ENCODE data around the gene NEDD4L.

The NEDD4L gene

DNA sequence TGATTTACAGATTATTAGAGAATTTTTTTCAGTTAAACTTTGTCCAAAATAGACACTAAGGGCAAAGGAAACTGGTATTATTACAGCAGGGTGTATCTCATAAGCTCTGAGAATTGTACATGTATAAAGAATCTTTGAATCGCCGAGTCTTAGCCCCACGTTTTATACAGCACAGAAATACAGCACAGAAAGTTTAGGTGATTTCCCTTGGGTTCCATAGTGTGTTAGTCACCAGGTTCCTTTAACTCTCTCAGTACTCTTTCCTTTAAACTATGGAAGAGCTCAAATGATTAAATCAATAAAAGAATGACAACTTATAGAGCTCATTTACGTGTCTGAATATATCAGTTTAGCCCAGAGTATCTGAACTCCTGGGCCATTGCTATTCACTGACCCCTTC, 256.8 kb downstream of the NEDD4L start:
- no peak for DNase-seq

DNA sequence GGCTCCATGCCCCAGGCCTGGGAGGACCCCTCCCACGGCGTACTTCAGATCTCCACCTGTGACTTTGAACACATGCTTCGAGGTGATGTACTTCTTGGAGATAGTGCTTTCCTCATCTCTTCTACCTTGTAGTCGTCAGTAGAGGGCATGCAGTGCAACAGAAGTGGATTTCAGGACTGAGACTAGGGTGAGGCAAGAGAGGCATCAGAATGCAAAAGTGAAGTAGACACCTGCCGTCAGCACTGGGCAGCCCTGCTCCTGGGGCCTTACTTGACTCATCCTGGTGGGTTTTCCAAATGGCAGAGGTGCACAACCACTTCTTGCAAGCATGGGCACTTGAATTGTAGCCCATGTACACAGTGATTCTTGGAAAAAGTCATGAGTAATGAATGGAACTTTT, 258.8 kb downstream of the NEDD4L start:
- no peak for DNase-seq

DNA sequence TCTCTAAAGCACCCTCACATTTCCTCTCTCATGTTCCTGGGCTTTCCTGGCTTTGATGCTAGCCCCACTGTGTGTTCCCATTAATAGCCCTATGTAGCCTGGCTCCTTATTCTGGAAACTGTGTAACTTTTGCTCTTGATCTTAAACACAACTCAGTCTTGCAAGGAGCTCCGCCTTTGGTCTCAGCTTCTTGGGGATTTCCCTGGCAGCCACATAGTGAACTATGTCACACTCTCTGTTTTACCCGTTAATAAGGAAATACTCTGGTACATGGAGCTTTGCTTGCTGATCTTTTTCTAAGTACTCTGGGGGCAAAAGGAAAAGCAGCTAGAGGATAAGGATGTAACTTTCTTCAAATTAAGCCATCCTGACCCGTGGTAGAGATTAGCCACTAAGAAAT, 259.3 kb downstream of the NEDD4L start:
- no peak for DNase-seq

DNA sequence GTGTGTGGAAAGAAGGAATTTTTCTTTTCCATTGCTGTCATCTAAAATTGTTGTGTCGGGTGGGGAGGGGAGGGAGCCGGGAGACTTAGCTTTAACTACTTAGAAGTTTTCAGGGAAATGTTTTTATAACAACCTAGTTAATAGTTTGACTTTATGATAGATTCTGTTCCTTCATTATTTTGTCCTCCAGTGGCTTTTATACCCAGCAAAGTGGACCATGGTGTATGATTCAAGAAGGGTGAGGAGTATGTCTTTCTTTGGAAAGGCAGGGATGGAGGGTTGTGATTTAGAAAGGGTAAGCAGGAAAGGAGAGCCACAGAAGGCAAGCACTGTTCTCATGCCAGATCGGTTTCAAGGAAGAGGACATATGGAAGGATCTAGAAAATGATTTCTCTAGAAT, 261.8 kb downstream of the NEDD4L start:
- DNase-seq: no peak

DNA sequence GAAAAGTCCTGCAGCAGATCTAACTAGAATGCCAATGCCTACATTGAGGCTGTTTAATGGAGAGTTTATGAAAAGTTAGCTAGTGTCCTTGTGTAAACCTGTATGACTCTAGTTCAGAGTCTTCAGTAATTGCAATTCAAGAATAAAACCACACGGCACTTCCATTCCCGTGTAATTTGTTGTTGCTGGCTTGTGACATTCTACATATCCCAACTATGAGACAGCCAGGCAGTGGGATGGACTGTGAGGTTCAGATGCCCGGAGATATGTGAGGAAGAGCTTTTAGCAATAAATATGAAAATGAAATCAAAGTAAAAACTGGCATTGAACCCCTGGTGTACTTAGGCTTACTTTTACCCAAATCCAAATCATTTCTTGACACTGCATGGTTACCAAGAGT, 263.4 kb downstream of the NEDD4L start:
- DNase-seq: no peak

DNA sequence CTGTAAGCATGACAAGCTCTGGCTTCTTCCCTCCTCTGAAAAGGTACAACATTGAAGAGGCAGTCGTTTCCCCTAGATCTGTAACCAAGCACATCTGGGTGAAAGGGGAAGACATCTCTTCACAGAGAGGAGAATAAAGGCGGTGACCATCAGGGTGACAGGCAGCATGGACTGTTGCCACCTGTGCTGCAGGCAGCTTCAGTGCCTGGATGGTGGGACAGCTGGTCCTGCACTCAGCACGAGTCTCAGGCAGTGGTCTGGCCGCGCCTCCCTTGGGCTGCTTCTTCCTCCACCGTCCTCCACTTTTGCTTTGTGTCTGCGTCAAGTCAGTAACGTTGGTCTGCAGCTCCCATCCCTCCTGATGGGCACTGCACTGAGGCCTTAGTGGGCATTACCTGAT, 264.4 kb downstream of the NEDD4L start:
- no peak for DNase-seq

DNA sequence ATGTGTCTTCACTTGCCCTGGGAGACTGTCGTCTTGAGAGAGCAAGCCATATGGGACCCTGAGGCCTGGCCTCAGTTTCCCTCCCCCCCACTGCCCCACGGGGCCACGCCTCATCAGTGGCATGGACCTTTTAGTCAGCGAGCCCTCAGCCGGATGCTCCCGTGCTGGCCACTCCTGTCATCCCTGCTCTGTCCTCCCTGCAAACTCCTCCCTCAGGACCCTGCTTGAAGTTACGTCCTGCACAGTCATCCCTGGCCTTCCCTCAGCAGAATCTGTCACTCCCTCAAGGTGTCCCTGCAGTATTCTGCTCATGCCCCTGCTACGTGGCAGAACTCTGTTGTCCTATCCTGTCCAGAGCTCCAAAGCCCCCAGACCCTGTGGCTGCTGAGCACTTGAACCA, 265.1 kb downstream of the NEDD4L start:
- no peak for DNase-seq

DNA sequence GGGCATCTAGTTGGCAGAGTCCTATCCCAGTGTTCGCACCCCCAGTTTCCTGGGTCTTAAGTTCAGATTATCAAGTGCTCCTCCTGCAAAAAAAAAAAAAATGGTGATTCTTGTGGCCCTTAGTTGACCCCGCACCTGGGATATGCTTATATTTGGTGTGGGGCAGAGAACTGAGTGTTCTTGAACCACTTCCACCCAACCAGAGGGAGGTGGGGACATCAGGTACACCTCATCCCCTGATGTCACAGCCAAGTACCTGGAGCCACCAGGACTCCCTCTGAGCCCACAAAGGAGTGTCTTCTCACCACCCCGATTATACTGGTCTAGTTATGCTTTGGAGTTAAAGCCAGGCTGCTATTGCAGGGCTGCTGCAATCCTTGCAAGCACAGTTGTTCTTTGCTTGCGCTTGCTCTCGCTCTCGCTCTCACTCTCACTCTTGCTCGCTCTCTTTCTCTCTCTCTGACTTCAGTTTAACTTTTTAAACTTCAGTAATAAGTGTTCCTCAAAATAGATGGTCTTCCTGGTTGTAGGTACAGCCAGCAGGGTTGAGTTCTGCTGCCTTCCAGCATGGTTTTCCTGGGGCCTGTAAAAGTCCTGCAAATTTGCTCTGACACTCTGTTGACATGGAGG, 265.7 kb downstream of the NEDD4L start:
- DNase-seq: no peak

DNA sequence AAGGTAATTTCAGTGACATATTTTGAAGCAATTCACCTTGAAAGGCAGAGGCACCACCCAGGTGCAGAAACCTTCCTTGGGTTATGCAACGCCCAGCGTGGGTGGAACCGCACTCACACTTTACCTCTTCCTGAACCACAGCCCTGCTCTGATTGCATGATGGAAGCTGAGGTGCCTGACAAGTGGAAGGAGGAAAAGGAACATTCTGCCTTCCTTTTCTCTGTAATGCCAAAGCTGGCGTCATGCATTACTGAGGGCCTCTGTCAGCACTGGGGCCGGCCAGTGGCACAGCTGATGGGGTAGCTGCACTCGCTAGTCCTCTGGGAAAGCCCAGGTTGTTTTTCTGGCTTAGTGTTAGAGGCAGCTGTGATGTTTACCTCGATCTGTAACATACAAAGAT, 266.5 kb downstream of the NEDD4L start:
- no peak for DNase-seq

DNA sequence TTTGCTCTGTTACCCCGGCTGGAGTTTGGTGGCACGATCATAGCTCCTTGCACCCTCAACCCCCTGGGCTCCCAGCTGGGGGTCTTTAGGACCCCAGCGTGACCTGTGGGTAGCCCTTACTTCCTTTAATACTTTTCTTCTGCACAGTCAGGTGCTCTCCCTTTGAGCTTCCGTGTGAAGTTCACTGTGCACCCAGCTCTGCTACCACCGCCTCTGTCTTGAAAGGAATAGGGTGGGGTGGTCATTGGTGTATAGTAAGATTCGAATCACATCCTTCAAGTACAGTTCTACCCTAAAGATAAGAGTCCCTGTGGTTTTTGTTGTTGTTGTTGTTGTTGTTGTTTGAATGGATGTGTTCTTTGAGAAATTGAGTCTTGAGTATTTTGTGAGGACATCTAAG, 267.4 kb downstream of the NEDD4L start:
- DNase-seq: no peak

DNA sequence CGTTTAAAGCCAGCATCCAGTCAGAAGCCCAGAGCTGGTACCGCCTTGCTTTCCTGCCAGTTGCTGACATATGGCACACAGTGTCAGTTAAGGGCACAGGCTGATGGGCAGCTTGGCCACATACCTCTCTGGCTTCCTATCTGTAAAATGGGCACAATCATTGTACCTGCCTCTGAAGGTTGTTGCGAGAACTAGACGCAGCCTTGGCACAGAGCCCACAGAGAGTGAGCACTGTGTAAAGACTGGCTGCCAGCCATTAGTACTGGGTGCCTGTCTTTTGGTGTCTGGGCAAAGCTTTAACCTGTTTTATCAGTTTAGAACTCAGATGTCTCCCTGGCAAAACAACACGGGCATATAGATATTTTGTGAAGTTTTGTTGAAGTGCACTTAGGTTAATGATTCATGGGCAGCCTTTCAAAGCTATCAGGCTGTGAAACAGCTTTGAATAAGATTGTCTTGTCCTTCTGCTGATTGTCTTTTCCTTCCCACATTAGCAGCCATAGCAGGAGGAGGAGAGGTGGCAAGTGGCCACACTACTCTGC, 269.5 kb downstream of the NEDD4L start:
- DNase-seq: peak; percentile 46

DNA sequence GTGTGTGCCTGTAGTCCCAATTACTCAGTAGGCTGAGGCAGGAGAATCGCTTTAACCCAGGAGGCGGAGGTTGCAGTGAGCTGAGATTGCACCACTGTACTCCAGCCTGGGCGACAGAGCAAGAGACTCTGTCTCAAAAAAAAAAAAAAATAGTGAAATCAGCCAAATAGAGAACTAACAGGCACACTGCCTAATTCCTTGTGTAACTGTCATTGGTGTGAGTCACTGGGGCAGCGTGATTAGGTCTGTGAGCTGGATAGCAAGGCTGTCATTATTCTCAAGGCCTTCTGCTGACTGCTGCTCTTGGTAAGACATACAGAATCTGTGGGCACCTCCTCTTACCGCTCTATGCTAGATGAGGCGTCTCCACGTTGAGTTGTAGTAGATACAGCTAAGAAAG, 270.3 kb downstream of the NEDD4L start:
- DNase-seq: no peak

DNA sequence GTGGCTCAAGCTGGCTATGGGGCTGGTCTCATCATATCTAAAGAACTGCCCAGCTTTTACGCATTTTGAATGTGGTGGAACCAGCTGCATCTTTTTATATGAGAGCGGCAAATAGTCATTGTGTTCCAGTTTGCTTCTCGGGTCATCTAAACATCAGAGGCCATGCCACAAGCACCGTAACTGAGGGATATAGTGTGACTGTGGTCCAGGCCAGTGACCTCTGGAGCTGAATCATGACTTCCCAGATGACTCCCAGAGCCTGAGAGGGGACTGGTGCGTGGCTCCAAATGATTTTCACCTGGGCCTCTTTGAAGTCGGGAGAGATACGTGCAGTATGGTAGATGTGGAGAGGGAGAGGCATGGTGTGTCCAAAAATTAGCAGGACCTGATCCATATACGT, 271.0 kb downstream of the NEDD4L start:
- DNase-seq: no peak

DNA sequence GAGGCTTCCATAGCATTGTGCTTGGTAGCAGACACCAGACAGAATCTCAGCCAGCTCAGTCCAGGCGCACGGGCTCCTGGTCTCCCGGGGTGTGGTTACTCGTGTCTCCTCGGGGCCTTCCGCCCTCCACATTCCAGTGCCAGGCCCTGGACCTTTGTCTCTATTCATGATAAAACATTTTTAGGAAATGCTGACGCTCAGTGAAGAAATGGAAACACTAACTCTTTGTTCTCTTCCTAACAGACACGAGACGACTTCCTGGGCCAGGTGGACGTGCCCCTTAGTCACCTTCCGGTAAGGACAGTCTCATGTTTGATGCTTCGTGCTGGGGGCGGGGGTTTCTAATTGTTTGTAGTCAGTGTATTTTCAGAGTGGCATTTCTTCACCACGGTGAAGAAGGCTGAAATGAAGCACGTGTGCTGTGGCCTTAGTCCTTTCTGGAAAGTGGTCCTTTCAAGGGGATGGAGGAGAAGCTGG, 271.8 kb downstream of the NEDD4L start:
- no peak for DNase-seq

DNA sequence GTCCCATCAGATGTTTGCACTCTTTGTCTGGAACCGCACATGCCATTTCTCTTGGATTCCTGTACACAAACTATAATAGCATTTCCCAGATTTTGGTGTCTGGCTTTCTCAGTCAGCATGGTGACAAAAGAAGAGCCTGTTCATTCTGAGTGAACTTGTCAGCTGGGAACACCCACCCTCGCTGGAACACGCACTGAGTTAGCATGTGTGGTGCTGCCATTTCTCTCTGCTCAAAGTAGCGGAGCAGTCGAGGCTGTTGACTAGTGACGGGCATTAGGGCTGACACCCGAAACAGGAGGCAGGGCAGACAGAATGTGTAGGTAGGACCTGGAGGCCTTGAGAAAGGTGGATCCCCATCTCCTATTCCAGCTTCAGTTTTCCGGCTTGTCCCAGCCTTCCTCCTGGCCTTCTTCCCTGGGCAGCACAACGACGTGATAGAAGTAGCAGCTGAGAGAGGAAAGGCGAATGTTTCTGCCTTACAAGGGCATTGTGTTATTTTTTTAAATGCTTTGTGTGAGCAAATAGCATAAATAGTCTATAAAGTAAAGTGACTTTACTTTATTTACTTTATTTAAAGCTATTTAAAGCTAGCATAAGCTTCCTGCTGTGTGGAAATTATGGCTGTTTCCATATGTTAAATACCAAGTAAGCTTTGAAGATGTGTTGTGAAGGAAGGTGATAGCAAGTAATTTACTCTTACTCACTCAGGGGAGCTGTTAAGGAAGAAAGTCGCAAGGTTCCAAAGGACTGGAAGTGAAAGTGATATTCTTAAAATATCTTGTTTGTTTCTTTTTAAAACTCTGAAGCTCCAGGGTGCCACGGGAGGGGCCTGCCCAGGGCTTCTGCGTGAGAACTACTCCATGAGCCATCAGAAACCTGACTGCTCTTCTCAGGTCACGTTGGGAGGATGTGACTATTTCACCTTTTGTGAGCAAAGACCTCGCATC, 272.6 kb downstream of the NEDD4L start:
- no peak for DNase-seq

DNA sequence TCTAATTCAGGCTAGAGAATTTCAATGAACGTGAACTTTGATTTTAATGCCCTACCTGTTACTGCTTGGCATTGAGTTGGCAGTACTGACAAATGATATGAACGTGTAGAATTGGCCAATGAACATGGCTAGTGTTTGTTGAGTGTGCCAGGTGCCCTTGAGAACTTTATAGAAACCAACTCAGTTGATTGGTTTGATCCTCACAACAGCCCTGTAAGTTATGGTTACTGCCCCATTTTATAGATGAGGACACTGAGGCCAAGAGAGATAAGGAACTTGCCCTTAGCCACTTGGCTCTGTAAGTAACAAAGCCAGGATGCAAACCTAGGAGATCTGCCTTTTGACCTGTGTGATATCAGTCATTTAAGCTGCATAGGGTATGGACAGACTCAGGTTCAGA, 275.7 kb downstream of the NEDD4L start:
- no peak for DNase-seq

DNA sequence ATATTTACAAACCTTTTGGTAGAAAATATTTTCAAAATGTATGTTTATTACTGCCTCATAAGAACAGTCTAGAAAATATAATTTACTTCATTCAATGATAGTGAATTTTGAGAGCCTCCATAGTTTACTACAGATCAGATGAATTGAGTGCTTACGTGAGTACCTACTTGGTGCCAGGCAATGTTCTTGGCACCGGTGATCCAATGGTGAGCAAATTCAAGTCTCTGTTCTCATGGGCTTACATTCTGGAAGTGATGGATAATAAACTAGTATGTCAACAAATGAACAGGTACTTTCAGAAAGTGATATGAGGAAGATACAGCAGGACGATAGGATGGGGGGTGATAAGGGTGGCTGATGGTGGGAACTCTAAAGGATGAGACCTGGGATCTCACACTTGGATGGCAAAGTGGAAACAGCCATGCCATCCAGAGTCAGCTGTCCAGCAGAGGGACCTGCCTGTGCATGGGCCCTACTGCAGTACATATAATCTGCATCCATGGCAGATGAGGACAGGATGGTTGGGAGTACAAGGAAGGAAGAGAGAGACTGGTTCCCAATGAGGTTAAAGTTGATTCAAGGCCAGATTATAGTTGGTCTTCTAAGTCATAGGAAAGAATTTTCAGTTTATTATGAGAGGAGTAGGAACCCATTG, 277.0 kb downstream of the NEDD4L start:
- no peak for DNase-seq

DNA sequence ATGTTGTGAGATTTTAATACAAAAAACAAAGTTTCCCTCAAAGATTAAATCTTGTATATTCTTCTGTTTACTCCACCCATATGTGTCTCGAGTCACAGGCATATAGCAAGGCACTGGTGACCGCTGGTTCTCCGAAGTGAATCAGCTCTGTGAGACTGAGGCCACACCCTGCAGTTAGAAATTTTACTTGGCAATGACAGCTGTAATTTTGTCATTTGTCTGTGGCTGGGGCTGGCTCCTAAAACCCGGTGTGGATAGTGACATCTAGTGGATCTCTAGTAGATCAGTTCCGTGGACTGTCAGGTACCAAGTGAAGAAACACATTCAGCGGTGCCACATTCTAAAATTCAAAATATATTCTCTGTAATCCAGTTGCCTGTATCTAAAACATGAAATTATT, 278.0 kb downstream of the NEDD4L start:
- DNase-seq: peak; percentile 92

DNA sequence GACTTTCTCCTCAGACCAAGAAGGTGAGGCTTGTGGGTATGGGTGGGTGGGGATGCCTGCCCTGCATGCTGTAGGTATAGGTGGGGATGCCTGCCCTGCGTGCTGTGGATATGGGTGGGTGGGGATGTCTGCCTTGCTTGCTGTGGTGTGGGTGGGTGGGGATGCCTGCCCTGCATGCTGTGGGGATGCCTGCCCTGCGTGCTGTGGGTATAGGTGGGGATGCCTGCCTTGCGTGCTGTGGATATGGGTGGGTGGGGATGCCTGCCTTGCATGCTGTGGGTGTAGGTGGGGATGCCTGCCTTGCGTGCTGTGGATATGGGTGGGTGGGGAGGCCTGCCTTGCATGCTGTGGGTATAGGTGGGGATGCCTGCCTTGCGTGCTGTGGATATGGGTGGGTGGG, 278.4 kb downstream of the NEDD4L start:
- DNase-seq: no peak

DNA sequence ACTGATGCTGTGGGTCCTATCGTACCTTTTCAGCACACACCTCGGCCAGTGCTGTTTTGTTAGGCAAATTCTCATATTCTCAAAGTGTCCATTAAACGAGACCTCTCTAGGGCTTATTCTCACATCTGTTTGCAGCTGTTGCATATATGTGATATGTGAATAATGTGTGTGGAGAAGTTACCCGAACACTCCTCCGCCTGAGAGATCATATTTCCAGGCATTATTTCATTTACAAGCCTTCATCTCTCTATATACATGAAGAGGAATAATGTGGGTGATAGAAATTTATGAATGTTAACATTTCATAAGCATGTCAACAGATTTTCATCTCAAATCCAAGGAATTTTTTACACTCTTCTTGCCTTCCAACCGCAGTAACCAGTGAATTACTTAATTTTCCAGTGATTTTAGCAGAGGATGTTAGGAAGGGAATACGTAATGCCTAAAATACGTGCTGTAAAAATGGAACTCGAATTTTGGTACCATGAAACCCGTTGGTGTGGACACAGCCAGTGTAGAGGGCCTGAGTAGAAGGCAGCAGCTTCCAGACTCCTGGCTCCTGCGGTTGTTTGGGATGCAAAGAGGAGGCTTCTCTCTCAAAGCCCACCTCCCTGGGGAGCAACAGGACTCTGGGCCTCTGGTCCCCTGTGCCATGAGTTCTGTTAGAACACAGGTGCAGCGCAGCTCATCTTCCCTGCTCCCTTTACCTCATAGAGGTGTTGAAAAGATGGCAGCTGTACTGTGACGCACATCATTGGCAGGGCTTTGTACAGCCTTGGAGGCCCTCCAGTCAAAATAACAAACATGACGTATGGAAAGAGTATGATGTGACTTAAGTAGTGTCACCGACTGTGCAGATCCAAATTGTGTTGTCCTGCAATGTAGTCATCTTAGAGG, 280.1 kb downstream of the NEDD4L start:
- DNase-seq: no peak

DNA sequence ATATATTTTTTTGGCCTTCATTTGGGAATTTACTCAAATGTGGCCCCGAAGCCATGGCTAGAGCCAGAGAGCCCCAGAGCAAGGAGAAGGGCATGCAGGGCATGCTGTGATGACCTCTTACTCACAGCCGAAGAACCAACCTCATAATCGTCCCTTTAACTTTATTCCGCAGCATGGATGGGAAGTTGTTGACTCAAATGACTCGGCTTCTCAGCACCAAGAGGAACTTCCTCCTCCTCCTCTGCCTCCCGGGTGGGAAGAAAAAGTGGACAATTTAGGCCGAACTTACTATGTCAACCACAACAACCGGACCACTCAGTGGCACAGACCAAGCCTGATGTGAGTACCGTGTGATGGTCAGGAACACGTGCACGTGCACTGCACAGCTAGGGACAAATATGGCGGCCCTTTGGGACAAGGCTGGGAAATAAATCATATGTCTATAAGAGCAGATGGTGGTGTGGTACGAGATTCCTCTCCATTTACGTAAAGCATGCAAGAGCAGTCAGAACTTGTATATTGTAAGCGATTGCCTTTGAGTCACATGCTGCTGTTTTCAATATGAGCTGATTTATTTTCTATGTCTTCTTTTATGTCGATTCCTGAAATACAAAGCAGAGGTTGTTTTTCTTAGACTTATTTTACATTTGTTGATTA, 280.9 kb downstream of the NEDD4L start:
- DNase-seq: no peak

DNA sequence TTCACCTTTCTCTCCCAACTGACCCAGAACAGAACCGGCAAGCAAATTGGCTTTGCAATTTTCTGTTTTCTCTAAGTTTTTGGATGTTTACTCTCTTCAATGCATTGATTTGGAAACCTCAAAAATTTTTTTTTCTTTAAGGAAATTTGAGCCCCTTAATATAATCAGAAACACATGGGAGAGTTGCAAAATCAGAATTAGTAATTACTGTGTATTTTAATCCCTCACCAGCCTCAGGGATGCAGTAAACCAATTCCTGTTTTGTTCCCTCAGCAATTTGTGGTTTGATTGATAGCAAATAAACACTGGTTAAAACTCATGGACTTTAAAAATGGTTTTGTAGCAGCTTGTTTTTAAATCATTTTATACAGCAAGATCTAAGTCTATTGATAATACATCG, 281.5 kb downstream of the NEDD4L start:
- no peak for DNase-seq
